Dermis blood vessel endothelial cell (primary cell): ENCODE results near the gene MASP2. TPM values are rescaled to one million over a fixed set of nuclear protein-coding genes. Genes with fewer than 3 reads are reported as not detected.
A peak's percentile ranks its signal among the peaks of the same experiment; 100 is the strongest.
"Not testable (repeated sequence)": the region's sequence is repeated elsewhere in the genome, so short reads cannot be mapped to it uniquely, and the experiment has no call there.

Source experiments
- DNase-seq: peaks from one replicate; pipeline ENCODE4 v3.0.0; 2010
- total RNA-seq: library from RNA; depleted of rRNA; stranded (reverse); fragments of >200 nt; gene quantifications from 2 replicates; pipeline ENCODE4 v1.2.3, GENCODE V29; 2014

Gene MASP2
- total RNA-seq, 1 donor from 2014 or later: not detected

DNA sequence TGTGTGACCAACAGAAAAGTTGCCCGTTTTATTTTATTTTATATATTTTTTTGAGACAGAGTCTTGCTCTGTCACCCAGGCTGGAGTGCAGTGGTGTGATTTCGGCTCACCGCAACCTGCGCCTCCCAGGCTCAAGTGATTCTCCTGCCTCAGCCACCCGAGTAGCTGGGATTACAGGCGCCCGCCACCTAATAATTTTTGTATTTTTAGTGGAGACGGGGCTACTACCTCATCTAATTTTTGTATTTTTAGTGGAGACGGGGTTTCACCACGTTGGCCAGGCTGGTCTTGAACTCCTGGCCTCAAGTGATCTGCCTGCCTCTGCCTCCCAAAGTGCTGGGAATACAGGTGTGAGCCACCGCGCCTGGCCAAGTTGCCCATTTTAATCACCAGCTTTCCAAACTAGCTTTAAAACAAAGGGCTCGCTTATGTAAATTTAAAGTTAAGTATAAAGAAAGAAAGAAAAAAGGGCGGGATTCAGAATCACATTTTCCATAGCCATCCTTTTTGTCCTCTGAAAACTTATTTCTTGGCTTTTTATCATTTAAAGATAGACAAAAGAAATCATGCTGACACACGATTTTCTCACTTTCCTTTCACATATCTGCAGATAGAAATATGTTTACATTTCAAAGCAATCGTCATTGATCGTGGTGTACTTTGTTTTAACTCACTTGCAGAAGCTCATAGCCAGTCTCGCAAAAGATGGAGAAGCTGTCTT is 9.9 kb downstream of the MASP2 start:
- DNase-seq: not testable (repeated sequence)

DNA sequence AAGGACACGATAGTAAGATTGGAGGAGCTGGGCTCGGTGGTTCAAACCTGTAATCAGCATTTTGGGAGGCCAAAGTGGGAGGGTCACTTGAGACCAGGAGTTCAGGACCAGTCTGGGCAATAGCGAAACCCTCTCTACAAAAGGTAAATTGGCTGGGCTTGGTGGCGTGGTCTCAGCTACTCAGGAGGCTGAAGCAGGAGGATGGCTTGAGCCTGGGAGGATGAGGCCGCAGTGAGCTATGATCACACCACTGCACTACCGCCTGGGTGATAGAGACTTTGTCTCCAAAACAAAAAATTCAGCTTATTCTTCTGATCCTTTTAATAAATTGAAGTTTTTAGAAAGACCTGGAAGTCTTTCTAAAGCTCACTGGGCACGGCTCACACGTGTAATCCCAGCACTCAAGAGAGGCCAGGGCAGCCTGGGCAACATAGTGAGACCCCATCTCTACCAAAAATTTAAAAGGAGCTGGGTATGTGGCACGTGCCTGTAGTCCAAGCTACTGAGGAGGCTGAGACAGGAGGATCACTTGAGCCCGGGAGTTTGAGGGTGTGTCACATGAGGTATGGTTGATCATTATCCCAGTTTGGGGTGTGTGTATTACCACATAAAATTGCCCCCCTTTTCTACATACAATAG is 15.3 kb downstream of the MASP2 start:
- DNase-seq: no peak

- no peak for DNase-seq
Measured at GRCh38 chr1:11030865-11031264, 16.2 kb downstream of the MASP2 start.

DNA sequence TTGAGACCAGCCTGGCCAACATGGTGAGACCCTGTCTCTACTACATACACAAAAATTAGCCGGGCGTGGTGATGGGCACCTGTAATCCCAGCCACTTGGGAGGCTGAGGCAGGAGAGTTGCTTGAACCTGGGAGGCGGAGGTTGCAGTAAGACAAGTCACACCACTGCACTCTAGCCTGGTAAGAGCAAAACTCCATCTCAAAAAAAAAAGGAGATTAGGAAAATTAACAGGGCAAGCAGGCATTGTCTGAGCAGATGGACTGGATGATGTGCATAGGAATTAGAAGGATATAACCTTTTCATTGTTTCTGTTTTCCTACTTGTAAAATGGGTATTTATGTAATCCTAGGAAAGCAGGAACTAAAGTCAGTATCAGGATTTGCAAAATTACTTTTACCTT is 19.0 kb downstream of the MASP2 start:
- no peak for DNase-seq

- DNase-seq: no peak
Measured at GRCh38 chr1:11027316-11027715, 19.7 kb downstream of the MASP2 start.

DNA sequence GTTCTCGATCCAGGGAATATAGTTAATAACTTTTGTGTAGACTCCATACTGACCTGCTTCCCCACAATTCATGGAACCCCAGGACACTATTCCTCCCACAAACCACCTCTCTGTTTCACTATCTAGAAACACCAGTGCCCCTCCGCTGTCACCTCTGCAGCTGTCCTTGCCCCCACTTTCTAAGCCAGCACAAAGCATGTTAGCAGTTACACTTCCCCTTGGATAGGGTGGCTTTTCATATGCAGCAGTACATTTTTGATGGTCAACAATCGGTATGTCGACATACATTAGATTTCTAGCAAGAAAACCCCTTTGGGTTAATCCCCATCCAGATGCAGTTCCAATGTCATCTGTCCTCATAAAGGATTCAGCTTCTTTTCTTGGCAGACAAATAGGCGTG is 20.1 kb downstream of the MASP2 start:
- no peak for DNase-seq

GRCh38 chr1:11026052-11026451 is 21.0 kb downstream of the MASP2 start:
- DNase-seq: no peak

GRCh38 chr1:11025618-11026017 is 21.4 kb downstream of the MASP2 start:
- no peak for DNase-seq

- DNase-seq: no peak
Measured at GRCh38 chr1:11024874-11025203, 22.2 kb downstream of the MASP2 start.

GRCh38 chr1:11024154-11024873 is 22.7 kb downstream of the MASP2 start:
- no peak for DNase-seq

DNA sequence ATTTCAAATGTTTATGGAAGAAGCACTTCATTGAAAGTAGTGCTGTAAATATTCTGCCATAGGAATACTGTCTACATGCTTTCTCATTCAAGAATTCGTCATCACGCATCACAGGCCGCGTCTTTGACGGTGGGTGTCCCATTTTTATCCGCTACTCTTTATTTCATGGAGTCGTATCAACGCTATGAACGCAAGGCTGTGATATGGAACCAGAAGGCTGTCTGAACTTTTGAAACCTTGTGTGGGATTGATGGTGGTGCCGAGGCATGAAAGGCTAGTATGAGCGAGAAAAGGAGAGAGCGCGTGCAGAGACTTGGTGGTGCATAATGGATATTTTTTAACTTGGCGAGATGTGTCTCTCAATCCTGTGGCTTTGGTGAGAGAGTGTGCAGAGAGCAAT is 23.8 kb downstream of the MASP2 start:
- no peak for DNase-seq

DNA sequence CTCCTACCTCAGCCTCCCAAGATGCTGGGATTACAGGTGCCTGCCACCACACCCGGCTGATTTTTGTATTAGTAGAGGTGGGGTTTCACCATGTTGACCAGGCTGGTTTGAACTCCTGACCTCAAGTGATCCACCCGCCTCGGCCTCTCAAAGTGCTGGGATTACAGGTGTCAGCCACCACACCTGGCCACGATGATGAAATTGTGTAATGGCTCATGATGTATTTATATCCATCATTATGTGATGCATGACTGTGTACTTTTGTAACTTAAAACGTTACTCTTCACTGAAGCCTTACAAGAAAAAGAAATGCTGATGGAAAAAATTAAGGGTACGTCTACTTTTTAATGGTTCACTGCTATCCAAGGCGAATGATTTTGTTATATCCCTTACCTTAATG is 27.1 kb downstream of the MASP2 start:
- no peak for DNase-seq

DNA sequence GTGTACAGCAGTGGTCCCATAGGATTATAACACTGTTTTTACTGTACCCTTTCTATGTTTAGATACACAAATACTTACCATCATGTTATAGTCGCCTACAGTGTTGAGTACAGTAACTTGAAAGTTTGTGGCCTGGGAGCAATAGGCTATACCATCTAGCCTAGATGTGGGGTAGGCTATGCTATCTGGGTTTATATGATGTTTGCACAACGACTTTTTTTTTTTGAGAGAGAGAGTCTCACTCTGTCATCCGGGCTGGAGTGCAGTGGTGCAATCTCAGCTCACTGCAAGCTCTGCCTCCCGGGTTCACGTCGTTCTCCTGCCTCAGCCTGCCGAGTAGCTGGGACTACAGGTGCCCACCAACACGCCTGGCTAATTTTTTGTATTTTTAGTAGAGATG is 27.7 kb downstream of the MASP2 start:
- DNase-seq: not testable (repeated sequence)

GRCh38 chr1:11013160-11013531 is 33.9 kb downstream of the MASP2 start:
- no peak for DNase-seq

DNA sequence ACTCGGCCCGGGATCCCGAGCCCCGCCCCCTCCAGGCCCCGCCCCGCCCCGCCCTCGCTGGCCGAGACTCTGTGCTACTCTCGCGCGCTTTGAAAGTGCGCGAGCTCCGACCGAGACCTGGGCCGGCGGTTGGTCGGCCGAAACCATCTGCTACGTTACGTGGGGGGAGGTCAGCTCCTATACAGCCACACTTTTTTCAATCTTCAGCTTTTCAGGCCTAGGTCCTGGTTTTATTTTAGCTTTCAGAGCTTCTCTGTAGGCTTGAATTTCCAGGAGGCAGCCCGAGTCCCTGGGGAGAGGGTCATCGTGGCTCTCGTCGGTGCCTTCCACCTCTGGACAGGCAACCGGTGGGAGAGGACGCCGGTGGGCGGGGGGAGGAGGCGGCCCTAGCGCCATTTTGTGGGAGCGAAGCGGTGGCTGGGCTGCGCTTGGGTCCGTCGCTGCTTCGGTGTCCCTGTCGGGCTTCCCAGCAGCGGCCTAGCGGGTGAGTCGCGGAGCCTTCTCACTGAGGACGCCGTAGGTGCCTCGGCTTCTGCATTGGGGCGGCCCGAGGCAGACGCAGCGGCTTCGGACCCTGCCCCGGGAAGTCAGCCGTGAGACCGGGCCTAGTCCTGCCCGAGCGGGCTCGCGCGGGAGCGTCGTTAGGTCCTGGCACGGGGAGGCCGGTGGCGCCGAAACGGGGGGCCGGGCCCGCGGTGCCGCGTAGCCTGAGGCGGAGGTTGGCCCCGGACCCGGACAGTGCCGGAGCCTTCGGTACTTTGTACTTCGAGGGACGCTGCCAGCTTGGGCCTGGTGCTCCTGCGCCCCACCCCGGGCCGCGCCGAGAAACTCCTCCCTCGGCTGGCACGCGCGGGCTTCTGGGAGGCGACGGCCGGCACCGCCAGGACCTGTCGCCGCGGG is 34.5 kb downstream of the MASP2 start, which contains the start of gene TARDBP:
Gene TARDBP (plus strand): TSS at position 395 of the 900 bp plus-strand sequence. CDS start 1,074 bp downstream, outside the sequence.
- peak; percentile 92 for DNase-seq

DNA sequence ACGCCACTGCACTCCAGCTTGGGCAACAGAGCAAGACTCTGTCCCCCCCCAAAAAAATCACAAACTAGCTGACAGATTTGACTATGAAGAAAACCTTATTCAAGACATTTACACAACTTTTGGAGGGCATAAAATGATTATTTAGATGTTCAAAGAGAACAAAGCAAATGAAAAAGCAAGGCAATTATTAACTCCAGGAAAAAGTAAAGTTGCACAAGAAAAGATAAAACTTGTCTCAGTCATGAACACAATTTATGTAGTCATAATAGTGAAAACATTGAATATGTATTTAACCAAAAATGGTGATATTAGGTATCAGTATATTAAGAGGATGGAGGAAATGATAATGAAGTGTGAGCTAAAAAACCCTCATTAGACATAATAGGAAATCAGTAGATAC is 46.5 kb downstream of the MASP2 start:
- DNase-seq: no peak

DNA sequence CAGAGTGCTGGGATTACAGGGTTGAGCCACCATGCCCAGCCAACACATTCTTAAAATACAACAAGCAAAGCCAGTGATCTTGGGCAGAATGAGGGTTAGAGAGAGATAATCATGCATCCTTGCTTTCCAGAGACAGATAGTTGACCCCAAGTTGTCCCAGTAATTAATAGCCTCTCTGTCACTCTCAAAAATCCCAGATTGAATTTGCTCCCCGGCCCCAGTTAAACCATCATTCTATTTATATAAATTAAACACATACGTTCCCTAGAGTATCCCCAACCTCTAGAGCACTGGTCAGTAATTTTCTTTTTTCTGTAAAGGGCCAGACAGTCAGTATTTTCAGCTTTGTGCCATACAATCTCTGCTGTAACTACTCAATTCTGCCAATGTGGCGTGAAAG is 50.9 kb downstream of the MASP2 start:
- DNase-seq: no peak

- no peak for DNase-seq
Measured at GRCh38 chr1:10992864-10993263, 54.2 kb downstream of the MASP2 start.

DNA sequence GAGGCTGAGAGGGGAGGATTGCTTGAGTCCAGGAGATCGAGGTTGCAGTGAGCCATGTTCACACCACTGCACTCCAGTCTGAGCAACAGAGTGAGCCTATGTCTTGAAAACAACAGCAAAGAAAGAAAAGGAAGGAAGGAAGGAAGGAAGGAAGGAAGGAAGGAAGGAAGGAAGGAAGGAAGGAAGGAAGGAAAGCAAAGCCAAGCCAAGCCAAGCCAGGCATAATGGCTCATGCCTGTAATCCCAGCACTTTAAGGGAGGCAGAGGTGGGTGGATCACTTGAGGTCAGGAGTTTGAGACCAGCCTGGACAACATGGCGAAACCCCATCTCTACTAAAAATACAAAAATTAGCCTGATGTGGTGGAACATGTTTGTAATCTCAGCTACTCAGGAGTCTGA is 55.0 kb downstream of the MASP2 start:
- DNase-seq: not testable (repeated sequence)

DNA sequence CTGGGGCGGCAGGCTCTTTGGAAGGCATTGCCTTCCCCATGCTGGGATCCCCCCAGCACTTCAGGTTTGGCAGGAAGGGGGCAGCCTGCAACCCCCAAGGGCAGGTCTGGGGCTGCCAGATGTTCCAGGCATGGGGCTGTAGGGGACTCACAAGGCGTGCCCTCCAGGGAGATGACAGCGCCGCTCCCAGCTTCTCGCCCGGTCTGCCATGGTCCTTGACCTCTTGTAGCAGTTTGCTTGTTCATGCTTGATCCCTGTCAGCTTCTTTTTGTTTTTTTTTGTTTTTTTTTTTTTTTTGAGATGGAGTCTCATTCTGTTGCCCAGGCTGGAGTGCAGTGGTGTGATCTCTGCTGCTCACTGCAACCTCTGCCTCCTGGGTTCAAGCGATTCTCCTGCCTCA is 56.2 kb downstream of the MASP2 start:
- no peak for DNase-seq

GRCh38 chr1:10989920-10990516 is 57.0 kb downstream of the MASP2 start:
- not testable (repeated sequence) for DNase-seq

DNA sequence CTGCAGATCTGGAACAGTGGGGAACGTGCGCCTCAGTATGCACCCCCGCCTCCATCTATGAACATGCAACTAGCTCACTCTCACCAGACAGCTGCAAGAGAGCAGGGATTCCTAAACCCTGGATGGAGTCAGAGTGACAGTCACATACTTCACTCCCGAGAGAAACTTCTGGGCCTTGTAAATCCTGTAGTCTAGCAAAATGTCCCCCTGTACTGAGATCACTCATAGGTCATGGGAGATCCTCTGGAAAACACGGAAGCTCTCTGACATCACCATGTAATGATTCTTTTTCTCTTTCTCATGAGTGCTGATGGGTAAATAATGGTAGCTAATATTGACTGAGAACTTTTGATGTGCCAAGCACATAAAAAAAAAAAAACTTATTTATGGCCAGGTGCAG is 57.9 kb downstream of the MASP2 start:
- no peak for DNase-seq
